GM19395 (cell line): ENCODE measurements around the gene ZNF599.
"Not testable (repeated sequence)": the region's sequence is repeated elsewhere in the genome, so short reads cannot be mapped to it uniquely, and the experiment has no call there.

Source experiments
- ATAC-seq: cut with Tn5 transposase; IDR thresholded peaks from one replicate; pipeline ENCODE4 v1.9.1; 2021; ENCODE audit warnings: mild to moderate bottlenecking, moderate library complexity; ENCODE audit not compliant: unreplicated experiment

The ZNF599 gene

DNA sequence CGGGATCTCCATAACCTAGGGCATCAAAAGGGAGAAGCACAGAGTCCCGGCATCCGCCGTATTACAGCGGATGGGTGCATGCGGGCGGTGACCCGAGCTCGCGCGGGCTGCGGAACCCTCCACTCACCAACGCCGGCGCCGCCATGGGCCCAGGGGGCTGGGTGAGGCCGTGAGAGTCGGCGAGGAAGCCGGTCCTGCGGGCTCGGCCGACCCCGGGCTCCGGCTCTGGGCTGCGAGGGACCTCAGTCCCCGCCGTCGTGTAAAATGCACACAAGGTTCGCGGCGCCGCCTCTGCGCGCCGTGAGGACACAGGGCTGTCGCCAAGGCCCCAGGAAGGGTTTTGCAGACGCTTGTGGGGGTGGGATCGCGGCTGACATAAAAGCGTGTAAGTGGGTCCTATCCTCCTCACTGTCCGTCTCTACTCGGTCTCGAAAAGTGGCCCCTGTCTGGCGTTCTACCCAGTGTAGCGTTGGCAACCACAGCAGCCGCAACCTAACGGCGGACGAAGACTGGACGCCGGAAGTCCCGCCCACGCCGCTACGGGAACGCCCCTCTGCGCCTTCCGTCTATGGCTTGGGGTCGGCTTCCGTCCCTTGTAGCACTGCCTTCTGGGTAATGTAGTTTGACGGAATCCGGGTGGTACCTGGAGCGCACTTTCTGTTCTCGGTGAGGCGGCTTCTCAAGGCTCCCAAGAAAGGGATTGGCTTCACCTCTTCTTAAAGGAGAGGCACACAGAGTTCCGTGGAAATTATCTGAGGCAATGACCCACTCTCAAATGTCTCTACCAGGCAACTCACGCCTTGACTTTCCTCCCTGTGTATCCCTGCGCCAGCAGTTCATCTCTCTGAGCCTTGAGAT, at the start of gene ZNF599:
ZNF599 (minus strand) TSS at position 519 of the 858 bp plus-strand sequence; CDS start at position 145, 374 bp downstream.
- peak; percentile 98 for ATAC-seq

DNA sequence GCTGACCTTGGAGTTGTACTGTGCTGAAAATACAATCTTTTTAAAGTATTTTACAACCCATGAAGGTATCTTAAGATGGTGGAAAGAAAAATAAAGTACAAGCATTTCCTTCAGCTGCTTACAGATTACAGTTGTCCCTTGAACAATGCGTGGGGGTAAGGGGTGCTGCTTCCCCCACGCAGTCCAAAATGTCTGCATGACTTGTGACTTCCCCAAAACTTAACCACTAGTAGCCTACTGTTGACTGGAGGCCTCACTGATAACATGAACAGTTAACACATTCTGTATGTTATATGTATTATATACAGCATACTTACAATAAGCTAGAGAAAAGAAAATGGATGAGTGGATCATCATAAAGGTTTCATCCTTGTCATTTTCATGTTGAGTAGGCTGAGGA, 45.3 kb upstream of the ZNF599 start:
- no peak for ATAC-seq

DNA sequence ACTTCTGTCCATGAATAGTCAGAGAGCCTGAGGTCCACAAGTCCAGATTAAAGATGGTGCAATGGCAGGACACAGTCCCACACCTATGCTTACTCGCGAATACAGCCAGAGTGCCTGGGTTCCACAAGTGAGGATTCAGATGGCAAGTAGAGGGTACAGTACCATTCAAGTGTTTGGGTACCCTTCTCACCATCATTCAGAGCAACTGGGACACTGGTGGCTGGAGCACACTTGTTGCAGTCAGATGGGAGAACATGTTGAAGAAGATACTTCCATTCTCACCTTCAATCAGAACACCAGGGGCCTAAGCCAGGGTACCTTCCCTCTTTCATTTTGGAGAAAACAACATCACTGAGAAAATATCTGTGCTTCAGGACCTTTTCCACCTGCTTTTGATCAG, 43.7 kb upstream of the ZNF599 start:
- no peak for ATAC-seq

DNA sequence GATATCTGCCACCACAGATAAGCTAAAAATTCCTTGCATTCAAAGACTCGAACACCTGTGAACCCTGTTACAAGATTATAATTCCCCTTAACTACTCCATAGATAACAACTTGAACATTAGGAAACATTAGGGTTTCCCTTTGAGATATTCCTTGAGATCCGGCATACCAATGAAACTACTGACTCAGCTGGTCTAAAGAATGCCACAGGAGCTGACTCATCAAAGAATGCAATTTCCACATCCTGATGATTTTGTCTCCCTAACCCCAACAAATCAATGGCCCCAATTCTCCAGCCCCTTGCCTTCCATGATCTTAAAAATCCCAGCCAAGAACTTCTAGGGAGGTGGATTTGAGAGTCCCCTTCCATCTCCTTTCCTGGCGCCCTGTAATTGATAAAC, 35.6 kb upstream of the ZNF599 start:
- no peak for ATAC-seq

DNA sequence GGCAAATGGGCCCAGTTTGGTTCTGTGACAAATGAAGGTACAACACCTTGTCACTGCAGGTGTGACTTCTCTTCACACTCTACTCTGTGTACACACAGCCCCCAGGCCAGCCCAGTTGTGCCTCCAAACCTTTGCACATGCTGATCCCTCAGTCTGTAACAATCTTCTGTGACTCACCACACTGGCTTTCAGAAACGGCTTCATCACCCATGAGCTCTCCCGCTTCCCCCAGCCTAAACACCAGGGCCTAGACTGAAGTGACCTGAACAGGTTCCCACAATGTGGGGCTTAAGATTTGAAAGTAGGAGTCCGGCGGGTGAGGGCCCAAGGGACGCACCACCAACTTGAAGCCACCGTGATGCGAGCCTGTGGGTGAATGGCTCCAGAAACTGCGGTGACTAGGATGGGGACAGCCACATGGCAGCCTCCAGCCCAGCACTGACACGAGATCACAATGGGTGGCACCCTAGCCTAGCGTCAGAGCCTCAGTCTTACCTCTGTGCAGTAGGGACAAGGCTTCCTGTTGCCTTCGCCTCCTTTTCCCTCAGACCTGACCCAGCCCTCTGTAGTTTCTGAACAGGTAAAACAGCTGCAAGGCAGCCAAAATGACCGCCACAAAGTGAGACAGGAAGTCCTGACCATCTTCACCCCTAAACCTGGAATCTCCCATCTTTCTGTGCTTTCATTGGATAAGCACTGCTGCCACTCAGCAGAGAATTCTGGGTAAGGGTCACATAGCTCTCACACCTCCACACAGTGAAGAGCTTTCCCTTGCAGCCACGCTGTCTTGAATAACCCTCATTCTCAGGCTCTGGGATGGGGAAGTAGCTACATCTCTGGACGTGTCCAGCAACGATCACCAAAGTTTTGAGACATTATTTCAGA, 34.2 kb upstream of the ZNF599 start:
- ATAC-seq, result no peak

DNA sequence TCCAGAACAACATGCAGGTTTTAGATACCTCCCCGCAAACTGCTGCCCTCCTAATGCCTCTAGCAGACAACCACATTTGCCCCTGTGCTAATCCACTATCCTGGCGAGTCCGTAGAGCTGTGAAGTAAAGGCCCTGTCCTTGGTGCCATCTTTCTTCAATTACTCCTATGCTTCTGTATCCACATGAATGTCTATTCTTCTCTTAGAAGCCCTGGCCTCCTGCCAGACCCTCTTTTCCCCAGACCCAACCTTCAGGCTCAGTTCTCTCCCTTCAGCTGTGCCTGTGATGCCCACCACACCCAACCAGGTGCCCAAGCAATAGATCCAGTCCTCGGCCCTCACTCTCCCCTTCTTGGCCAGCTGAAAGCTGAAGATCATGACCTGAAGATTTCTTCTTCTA, 31.1 kb upstream of the ZNF599 start:
- ATAC-seq, result no peak

DNA sequence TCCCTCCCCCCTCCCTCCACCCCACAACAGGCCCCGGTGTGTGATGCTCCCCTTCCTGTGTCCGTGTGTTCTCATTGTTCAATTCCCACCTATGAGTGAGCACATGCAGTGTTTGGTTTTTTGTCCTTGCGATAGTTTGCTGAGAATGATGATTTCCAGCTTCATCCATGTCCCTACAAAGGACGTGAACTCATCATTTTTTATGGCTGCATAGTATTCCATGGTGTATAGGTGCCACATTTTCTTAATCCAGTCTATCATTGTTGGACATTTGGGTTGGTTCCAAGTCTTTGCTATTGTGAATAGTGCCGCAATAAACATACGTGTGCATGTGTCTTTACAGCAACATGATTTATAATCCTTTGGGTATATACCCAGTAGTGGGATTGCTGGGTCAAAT, 23.9 kb upstream of the ZNF599 start:
- ATAC-seq, result not testable (repeated sequence)

DNA sequence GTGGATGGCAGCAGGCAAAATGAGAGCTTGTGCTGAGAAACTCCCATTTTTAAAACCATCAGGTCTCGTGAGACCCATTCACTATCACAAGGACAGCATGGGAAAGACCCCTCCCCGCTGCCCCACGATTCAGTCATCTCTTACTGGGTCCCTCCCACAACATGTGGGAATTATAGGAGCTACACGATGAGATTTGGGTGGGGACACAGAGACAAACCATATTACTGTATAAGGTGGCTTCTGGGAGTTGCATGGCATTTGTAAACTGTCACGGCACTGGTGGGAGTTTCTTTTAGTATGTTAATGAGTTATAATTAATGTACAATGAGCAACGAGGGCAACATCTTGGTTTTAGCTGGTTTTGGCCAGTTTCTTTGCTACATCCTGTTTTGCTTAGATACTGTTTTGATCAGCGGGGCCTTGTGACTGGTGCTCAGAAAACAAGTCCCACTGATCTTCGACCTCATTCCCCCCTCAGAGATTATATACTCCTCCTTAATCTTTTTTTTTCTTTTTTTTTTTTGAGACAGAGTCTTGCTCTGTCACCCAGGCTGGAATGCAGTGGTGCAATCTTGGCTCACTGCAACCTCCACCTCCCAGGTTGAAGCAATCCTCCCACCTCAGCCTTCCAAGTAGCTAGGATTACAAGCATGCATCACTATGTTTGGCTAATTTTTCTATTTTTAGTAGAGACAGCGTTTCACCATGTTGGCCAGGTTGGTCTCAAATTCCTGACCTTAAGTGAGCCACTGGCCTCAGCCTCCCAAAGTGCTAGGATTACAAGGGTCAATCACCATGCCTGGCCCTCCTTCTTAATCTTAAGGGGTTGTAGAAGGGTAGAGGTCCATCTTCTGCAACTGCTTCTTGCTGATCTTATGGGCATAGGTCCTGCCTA, 21.3 kb upstream of the ZNF599 start:
- ATAC-seq, result no peak

DNA sequence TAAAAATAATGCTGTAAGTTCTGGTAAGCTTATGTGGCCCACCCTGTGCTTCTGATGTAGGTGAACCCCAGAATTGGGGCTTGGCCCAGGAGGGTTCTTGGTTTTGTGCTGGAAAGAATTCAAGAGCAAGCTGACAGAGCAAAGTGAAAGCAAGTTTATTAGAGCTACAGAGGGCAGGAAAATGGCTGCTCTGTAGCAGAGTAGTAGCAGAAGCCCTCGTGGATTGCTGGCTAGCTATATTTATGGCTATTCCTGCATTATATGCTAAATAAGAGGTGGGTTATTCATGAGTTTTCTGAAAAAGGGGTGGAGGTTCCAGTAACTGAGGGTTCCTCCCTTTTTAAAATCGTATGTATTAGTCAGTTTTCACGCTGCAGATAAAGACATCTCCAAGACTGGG, 20.6 kb upstream of the ZNF599 start:
- ATAC-seq, result no peak

DNA sequence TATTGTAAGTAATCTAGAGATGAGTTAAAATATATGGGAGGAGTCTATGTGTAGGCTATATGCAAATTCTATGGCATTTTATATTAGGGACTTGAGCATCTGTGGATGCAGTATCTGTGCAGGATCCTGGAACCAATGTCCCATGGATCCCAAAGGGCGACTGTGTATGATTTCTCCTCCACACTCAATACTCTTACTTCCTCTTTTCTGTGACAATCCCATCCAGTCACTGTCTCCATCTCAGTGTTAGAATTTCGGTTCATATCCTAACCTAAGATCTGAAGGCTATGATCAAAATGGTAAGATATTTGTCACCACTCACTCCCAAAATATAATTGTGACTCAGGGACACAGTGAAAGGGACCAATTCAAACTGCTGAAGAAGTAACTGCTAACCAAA, 15.1 kb upstream of the ZNF599 start:
- ATAC-seq, result no peak

DNA sequence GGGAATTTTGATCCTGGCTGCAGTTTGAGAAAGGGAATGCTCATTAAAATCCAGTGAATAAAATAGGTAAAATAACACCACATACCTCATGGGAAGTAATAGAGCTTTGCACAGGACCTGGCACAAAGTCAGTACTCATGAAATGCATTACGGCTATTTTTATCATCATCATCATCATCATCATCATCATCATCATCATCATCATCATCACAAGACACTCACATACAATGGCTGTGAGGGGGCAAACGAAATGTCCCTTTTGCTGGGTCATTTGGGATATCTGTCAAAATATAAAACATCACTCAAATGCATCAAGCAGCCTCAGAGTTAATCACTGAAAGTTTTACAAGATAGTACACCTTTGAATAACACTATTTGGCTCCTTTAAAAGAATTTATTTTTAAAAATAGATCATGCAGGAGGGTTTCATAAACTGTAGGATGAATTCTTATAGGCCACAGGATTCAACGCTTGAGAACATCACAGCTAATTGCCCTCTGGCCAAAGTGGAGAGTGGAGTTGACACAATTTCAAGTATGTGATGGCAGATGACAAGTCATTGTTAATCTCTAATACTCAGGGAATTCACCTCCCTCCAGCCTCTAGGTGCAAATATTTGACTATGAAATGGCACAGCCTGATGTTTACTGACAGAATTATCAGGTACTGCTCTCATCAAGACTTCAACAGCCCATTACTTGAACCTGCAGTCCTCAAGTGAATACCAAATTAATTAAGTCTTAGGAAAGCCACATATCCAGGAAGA, 14.2 kb upstream of the ZNF599 start:
- ATAC-seq, result no peak

DNA sequence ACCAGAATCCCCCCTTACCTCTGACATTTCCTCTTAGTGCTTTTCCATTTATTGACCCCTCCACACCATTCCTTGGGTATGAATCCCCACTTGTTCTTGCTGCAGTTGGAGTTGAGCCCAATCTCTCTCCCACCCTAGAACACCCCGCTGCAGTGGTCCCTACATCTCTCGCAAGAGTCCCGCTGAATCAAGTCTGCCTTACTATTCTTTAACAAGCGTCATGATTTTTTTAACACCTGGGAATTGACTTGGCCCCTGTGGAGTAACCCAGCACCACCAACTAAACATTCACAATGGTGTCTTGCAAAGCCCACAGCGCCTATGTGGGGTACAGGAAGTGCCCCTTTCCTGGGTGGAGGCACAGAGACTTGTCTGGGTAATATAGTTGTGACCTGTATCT, 13.2 kb upstream of the ZNF599 start:
- no peak for ATAC-seq

DNA sequence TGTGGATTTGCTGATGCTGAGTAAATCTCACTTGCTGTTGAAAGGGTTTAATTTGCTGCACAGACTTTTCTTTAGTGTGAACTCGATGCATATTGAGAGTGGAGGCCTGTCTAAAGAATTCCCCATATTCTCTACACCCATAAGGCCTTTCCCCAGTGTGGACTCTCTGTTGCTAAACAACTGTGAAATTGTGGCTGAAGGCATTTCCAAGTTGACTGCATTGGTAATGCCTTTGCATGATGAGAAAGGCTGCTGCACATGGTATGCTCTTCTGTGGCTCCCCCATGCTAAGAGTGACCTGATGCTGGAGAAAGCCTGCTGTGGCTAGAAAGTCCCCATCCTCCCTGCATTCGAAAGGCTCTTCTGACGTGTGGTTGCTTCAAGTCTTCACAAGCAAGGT, 6.6 kb upstream of the ZNF599 start:
- ATAC-seq, result no peak

DNA sequence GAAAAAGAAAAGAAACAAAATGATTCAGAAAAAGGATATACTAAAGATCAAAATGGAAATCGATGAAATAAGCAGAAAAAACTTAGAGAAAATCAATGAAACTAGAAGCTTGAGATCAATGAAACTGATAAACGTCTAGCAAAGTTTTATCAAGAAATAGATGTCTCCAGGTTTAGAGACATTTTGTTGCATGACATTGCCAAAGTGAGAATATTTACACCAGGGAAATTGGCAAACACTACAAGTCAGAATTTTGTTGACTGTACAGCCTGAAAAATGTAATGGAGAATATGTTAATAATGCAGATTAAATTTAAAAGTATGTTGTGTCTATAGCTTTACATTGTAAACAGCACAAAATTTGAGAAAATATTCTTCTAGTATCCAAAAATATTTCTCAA, 5.3 kb upstream of the ZNF599 start:
- ATAC-seq, result no peak

DNA sequence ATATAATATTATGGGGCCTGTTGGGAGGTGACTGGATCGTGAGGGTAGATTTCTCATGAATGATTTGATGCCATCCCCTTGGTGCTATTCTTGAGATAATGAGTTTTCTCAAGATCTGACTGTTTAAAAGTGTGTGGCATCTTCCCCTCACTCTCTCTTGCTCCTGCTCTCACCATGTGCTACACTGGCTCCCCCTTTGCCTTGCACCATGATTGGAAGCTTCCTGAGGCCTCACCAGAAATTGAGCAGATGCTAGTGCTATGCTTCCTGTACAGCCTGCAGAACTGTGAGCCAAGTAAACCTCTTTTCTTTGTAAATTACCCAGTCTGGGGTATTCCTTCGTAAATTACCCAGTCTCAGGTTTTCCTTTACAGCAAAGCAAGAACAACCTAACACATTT, 1.8 kb upstream of the ZNF599 start:
- no peak for ATAC-seq

DNA sequence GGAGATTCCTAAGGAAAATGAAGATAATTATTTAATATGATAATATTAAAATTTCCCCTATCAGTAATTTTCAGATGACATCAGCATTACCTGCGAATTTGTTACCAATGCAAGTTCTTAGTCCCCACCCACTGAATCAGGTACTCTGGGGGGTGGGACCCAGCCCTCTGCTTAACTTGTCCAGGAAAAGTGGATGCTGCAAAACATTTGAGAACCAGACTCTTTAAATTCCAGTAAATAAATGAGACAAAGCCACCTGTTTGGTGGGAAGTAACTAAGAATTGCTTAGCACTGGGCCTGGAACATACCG, 495 bp upstream of the ZNF599 start:
- ATAC-seq, result no peak

DNA sequence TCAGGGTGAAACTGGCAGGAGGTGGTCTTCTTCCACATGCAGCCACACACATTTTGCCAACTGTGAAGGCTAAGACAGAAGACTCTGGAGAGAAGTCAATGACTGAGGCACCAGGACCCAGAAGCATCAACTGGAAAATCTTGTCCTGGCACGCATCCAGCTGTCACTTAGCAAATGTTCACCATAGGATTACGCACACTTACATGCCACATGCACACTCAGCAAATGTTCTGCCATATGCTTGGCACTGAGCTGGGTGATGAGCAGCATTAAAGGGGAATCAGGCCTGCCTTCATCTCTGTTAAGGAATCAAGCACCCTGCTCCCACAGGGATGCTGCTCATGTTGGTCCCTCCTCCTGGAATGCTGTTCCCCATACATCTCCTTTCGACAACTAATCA, 5.1 kb downstream of the ZNF599 start:
- ATAC-seq, result no peak

DNA sequence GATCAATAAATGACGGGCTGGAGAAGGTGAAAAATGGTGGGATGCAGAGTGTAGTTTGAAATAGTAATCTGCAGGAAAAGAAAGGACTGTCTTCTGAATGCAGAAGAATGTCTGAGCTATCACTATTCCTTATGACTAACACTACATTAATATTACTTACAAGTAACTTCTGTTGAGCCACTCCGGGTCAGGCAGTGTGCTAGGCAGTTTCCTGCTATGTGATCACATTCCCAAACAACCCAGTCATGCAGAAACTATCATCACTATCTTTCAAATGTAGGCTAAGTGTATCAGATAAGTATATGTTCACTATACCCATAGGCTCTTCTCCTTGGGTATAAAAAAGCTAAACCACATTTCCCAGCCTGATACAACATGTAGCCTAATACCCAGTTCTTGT, 6.6 kb downstream of the ZNF599 start:
- no peak for ATAC-seq

DNA sequence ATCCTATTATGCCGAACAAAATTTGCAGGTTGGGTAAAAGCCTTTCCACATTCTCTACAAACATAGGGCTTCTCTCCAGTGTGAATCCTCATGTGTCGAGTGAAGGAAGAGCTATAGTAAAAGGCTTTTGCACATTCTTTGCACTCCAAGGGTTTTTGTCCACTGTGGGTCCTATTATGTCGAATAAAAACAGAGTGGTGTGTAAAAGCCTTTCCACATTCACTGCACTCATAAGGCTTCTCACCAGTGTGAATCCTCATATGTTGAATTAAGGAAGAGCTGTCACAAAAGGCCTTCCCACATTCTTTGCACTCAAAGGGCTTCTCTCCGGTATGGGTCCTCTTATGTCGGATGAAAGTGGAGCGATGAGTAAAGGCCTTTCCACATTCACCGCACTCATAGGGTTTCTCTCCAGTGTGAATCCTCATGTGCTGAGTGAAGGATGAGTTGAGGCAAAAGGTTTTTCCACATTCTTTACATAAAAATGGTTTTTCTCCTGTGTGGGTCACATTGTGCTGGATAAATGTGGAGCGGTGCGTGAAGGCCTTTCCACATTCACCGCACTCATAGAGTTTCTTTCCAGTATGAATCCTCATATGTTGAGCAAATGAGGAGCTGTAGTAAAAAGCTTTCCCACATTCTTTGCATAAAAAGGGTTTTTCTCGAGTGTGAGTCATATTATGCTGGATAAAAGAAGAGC, 13.6 kb downstream of the ZNF599 start:
- ATAC-seq, result no peak

DNA sequence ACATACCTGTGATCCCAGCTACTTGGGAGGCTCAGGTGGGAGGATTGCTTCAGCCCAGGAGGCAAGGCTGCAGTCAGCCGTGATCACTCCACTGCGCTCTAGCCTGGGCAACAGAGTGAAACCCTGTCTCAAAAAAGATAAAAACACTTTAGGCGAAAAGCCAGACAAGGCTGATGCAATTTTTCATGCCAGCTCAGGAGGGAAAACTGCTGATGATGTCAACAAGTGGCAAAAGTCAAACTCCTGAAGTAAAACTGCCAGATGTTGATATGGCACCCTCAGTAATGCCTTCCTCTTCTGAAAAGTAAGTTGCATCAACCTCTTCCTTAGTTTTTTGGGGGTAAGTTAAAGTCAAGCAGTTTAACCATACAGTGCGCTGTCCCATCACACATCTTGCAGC, 15.6 kb downstream of the ZNF599 start:
- ATAC-seq, result no peak
